ENCODE results near the gene EPAS1.
"Not testable (repeated sequence)": the region's sequence is repeated elsewhere in the genome, so short reads cannot be mapped to it uniquely, and the experiment has no call there.

Gene EPAS1

GRCh38 chr2:46386763-46387162 lies 89.6 kb downstream of the EPAS1 start:
- no peak for DNase-seq
- H3K9me3 Mint-ChIP-seq, result no peaks in the 10 kb centered on the region
- no peak for ATAC-seq (replicated peaks)
- H3K4me1 Mint-ChIP-seq (ENCODE audit: low read depth in 2 of 2), result peaks cover 0 to 8% of the 10 kb centered on the region in 2 donors
- H3K4me3 Mint-ChIP-seq, result no peak overlapping the region
- no peaks in the 10 kb centered on the region for H3K36me3 Mint-ChIP-seq (ENCODE audit: insufficient read depth)
- no peak overlapping the region for H3K27ac Mint-ChIP-seq
- peaks cover 0 to 17% of the 10 kb centered on the region in 2 donors for H3K27me3 Mint-ChIP-seq

GRCh38 chr2:46387292-46387691 lies 90.1 kb downstream of the EPAS1 start:
- ATAC-seq (replicated peaks) (no peak), DNase-seq (no peak)
- Mint-ChIP-seq H3K27ac (no peak overlapping the region), H3K9me3 (no peaks in the 10 kb centered on the region), H3K27me3 (peaks cover 5 to 18% of the 10 kb centered on the region in 2 donors), H3K36me3 (ENCODE audit: insufficient read depth) (no peaks in the 10 kb centered on the region), H3K4me1 (ENCODE audit: low read depth in 2 of 2) (peaks cover 0 to 8% of the 10 kb centered on the region in 2 donors), H3K4me3 (peak overlapping the region in 1 of 2 donors; percentile 20)

GRCh38 chr2:46387886-46388515 lies 90.8 kb downstream of the EPAS1 start:
- peak overlapping the region in 1 of 2 donors; percentile 20 for H3K4me3 Mint-ChIP-seq
- no peaks in the 10 kb centered on the region for H3K9me3 Mint-ChIP-seq
- H3K4me1 Mint-ChIP-seq (ENCODE audit: low read depth in 2 of 2), result peaks cover 0 to 8% of the 10 kb centered on the region in 2 donors
- peaks cover 3% of the 10 kb centered on the region for H3K36me3 Mint-ChIP-seq (ENCODE audit: insufficient read depth)
- DNase-seq (no peak), ATAC-seq (replicated peaks) (no peak)
- no peak overlapping the region for H3K27ac Mint-ChIP-seq
- H3K27me3 Mint-ChIP-seq, result peaks cover 8 to 18% of the 10 kb centered on the region in 2 donors

- Mint-ChIP-seq H3K4me1 (ENCODE audit: low read depth in 2 of 2) (peaks cover 0 to 3% of the 10 kb centered on the region in 2 donors), H3K4me3 (no peak overlapping the region), H3K27ac (no peak overlapping the region), H3K36me3 (ENCODE audit: insufficient read depth) (peaks cover 3% of the 10 kb centered on the region), H3K9me3 (no peaks in the 10 kb centered on the region), H3K27me3 (peaks cover 8 to 18% of the 10 kb centered on the region in 2 donors)
- ATAC-seq (replicated peaks), result no peak
- DNase-seq, result no peak
These were observed 91.7 kb downstream of the EPAS1 start for GRCh38 chr2:46388881-46389280.

GRCh38 chr2:46389417-46389916 lies 92.3 kb downstream of the EPAS1 start:
- H3K27me3 Mint-ChIP-seq, result peaks cover 8 to 18% of the 10 kb centered on the region in 2 donors
- DNase-seq, result no peak
- no peaks in the 10 kb centered on the region for H3K9me3 Mint-ChIP-seq

GRCh38 chr2:46390036-46390435 lies 92.8 kb downstream of the EPAS1 start:
- no peak overlapping the region for H3K27ac Mint-ChIP-seq
- DNase-seq (no peak), ATAC-seq (replicated peaks) (no peak)
- H3K4me3 Mint-ChIP-seq, result no peak overlapping the region
- peaks cover 8 to 18% of the 10 kb centered on the region in 2 donors for H3K27me3 Mint-ChIP-seq
- H3K36me3 Mint-ChIP-seq (ENCODE audit: insufficient read depth), result peaks cover 3% of the 10 kb centered on the region
- peaks cover 0 to 3% of the 10 kb centered on the region in 2 donors for H3K4me1 Mint-ChIP-seq (ENCODE audit: low read depth in 2 of 2)
- no peaks in the 10 kb centered on the region for H3K9me3 Mint-ChIP-seq

More at GRCh38 chr2:46389417-46389916, 92.3 kb downstream of the EPAS1 start:
- no peak for ATAC-seq (replicated peaks)
- H3K27ac Mint-ChIP-seq, result no peak overlapping the region
- no peak overlapping the region for H3K4me3 Mint-ChIP-seq
- peaks cover 3% of the 10 kb centered on the region for H3K36me3 Mint-ChIP-seq (ENCODE audit: insufficient read depth)
- H3K4me1 Mint-ChIP-seq (ENCODE audit: low read depth in 2 of 2), result peaks cover 0 to 3% of the 10 kb centered on the region in 2 donors

GRCh38 chr2:46390901-46391395 lies 93.7 kb downstream of the EPAS1 start:
- ATAC-seq (replicated peaks) (no peak), DNase-seq (no peak)
- H3K9me3 Mint-ChIP-seq, result no peaks in the 10 kb centered on the region
- peaks cover 0 to 7% of the 10 kb centered on the region in 2 donors for H3K4me1 Mint-ChIP-seq (ENCODE audit: low read depth in 2 of 2)
- H3K36me3 Mint-ChIP-seq (ENCODE audit: insufficient read depth), result peaks cover 3% of the 10 kb centered on the region
- H3K27ac Mint-ChIP-seq, result no peak overlapping the region
- peaks cover 8 to 18% of the 10 kb centered on the region in 2 donors for H3K27me3 Mint-ChIP-seq
- H3K4me3 Mint-ChIP-seq, result no peak overlapping the region

- Mint-ChIP-seq H3K9me3 (no peaks in the 10 kb centered on the region), H3K36me3 (ENCODE audit: insufficient read depth) (peaks cover 3% of the 10 kb centered on the region), H3K4me1 (ENCODE audit: low read depth in 2 of 2) (peaks cover 0 to 4% of the 10 kb centered on the region in 2 donors), H3K27ac (peak overlapping the region in 1 of 2 donors; percentile 56), H3K4me3 (no peak overlapping the region), H3K27me3 (peaks cover 8 to 18% of the 10 kb centered on the region in 2 donors)
- DNase-seq (no peak), ATAC-seq (replicated peaks) (no peak)
These were observed 95.5 kb downstream of the EPAS1 start for GRCh38 chr2:46392561-46393346.

GRCh38 chr2:46393347-46393820 lies 96.2 kb downstream of the EPAS1 start:
- DNase-seq, result no peak
- no peak for ATAC-seq (replicated peaks)
- Mint-ChIP-seq H3K4me1 (ENCODE audit: low read depth in 2 of 2) (peaks cover 0 to 4% of the 10 kb centered on the region in 2 donors), H3K27ac (no peak overlapping the region), H3K9me3 (no peaks in the 10 kb centered on the region), H3K27me3 (peaks cover 8 to 18% of the 10 kb centered on the region in 2 donors), H3K36me3 (ENCODE audit: insufficient read depth) (peaks cover 3% of the 10 kb centered on the region), H3K4me3 (no peak overlapping the region)

- DNase-seq (no peak), ATAC-seq (replicated peaks) (no peak)
- H3K27me3 Mint-ChIP-seq, result peaks cover 8 to 18% of the 10 kb centered on the region in 2 donors
- H3K9me3 Mint-ChIP-seq, result no peaks in the 10 kb centered on the region
- no peak overlapping the region for H3K4me3 Mint-ChIP-seq
- peaks cover 0 to 4% of the 10 kb centered on the region in 2 donors for H3K4me1 Mint-ChIP-seq (ENCODE audit: low read depth in 2 of 2)
- no peak overlapping the region for H3K27ac Mint-ChIP-seq
- peaks cover 3% of the 10 kb centered on the region for H3K36me3 Mint-ChIP-seq (ENCODE audit: insufficient read depth)
These were observed 96.7 kb downstream of the EPAS1 start for GRCh38 chr2:46393865-46394264.

- H3K9me3 Mint-ChIP-seq, result no peaks in the 10 kb centered on the region
- H3K4me3 Mint-ChIP-seq, result no peak overlapping the region
- DNase-seq (no peak), ATAC-seq (replicated peaks) (no peak)
- no peak overlapping the region for H3K27ac Mint-ChIP-seq
- H3K36me3 Mint-ChIP-seq (ENCODE audit: insufficient read depth), result peaks cover 3% of the 10 kb centered on the region
- peaks cover 0 to 4% of the 10 kb centered on the region in 2 donors for H3K4me1 Mint-ChIP-seq (ENCODE audit: low read depth in 2 of 2)
- H3K27me3 Mint-ChIP-seq, result peaks cover 8 to 11% of the 10 kb centered on the region in 2 donors
These were observed 97.7 kb downstream of the EPAS1 start for GRCh38 chr2:46394649-46395510.

GRCh38 chr2:46395730-46396129 lies 98.5 kb downstream of the EPAS1 start:
- not testable (repeated sequence) for H3K36me3 Mint-ChIP-seq (ENCODE audit: insufficient read depth); DNase-seq; H3K4me1 Mint-ChIP-seq (ENCODE audit: low read depth in 2 of 2); H3K4me3 Mint-ChIP-seq; H3K9me3 Mint-ChIP-seq; H3K27ac Mint-ChIP-seq; ATAC-seq (replicated peaks)
- peaks cover 8 to 11% of the 10 kb centered on the region in 2 donors for H3K27me3 Mint-ChIP-seq

GRCh38 chr2:46400016-46400415 lies 102.8 kb downstream of the EPAS1 start:
- ATAC-seq (replicated peaks), result no peak
- H3K36me3 Mint-ChIP-seq (ENCODE audit: insufficient read depth), result no peaks in the 10 kb centered on the region
- no peak for DNase-seq
- H3K27ac Mint-ChIP-seq, result no peak overlapping the region
- H3K4me3 Mint-ChIP-seq, result no peak overlapping the region
- H3K9me3 Mint-ChIP-seq, result no peaks in the 10 kb centered on the region
- no peaks in the 10 kb centered on the region for H3K27me3 Mint-ChIP-seq
- H3K4me1 Mint-ChIP-seq (ENCODE audit: low read depth in 2 of 2), result peaks cover 0 to 4% of the 10 kb centered on the region in 2 donors

All from effector memory CD8-positive, alpha-beta T cell (primary cell).